Liver (tissue), 9 donors: ENCODE results near the gene ATOH8. TPM values are rescaled to one million over a fixed set of nuclear protein-coding genes. Genes with fewer than 3 reads are reported as not detected.

Experiments
- DNase-seq: peaks from one replicate; pipeline ENCODE4 v3.0.0-alpha.2; 2017; ENCODE audit warnings: low spot score
- H3K27ac ChIP-seq, 2 donors: one replicate each; pipeline ENCODE4 v1.7.0; 2013; ENCODE audit warnings: inconsistent platforms in 2 of 2, low read length in 2 of 2, control low read depth in 1 of 2, low read depth in 1 of 2, mild to moderate bottlenecking in 1 of 2
- H3K27me3 ChIP-seq, 4 donors: one replicate each; pipeline versions ENCODE4 v1.6.1 to v1.7.0; 2013; ENCODE audit warnings: low read length in 3 of 4, inconsistent platforms in 1 of 4, mild to moderate bottlenecking in 1 of 4, moderate library complexity in 1 of 4; ENCODE audit not compliant: control insufficient read depth in 4 of 4, insufficient read depth in 4 of 4
- H3K36me3 ChIP-seq, 4 donors: one replicate each; pipeline versions ENCODE4 v1.6.1 to v1.7.0; 2013; ENCODE audit warnings: low read length in 3 of 4, mild to moderate bottlenecking in 3 of 4, low read depth in 1 of 4, moderate library complexity in 1 of 4; ENCODE audit not compliant: control insufficient read depth in 4 of 4, insufficient read depth in 3 of 4
- H3K4me1 ChIP-seq, 4 donors: one replicate each; pipeline versions ENCODE4 v1.6.1 to v1.7.0; 2013; ENCODE audit warnings: low read length in 3 of 4, mild to moderate bottlenecking in 3 of 4, moderate library complexity in 1 of 4; ENCODE audit not compliant: control insufficient read depth in 4 of 4, insufficient read depth in 4 of 4
- H3K4me3 ChIP-seq, 3 donors: one replicate each; pipeline versions ENCODE4 v1.6.1 to v1.7.0; 2013; ENCODE audit warnings: low read length in 3 of 3, control low read depth in 1 of 3, low read depth in 1 of 3, mild to moderate bottlenecking in 1 of 3
- H3K9ac ChIP-seq, 2 donors: one replicate each; pipeline ENCODE4 v1.7.0; 2013; ENCODE audit warnings: low read length in 2 of 2, mild to moderate bottlenecking in 2 of 2, moderate library complexity in 2 of 2, control low read depth in 1 of 2, low read depth in 1 of 2
- H3K9me3 ChIP-seq, 4 donors: one replicate each; pipeline versions ENCODE4 v1.6.1 to v1.7.0; 2013; ENCODE audit warnings: low read length in 3 of 4; ENCODE audit not compliant: control insufficient read depth in 4 of 4
- CTCF ChIP-seq: fragments of 150-350 bp; IDR thresholded peaks from 2 replicates; pipeline ENCODE4 v1.5.1; 2017; ENCODE audit warnings: improper control_type of control experiment, low read depth, low read length; ENCODE audit not compliant: missing input control
- EGR1 ChIP-seq, 2 donors: IDR thresholded peaks; 2 replicates each; pipeline ENCODE4 v1.6.1; 2016 to 2018; ENCODE audit warnings: antibody characterized with exemption in 2 of 2, low read depth in 2 of 2
- FOXA1 ChIP-seq: IDR thresholded peaks from 2 replicates; pipeline ENCODE4 v1.6.1; 2016; ENCODE audit warnings: antibody characterized with exemption
- GABPA ChIP-seq, 2 donors: IDR thresholded peaks in 1 of 2; conservative IDR thresholded peaks in 1 of 2; 2 replicates each; pipeline ENCODE4 v1.6.1; 2016; ENCODE audit warnings: antibody characterized with exemption in 2 of 2, mild to moderate bottlenecking in 1 of 2, moderate library complexity in 1 of 2
- HNF4A ChIP-seq, 2 donors: conservative IDR thresholded peaks; 2 replicates each; pipeline ENCODE4 v1.6.1; 2016; ENCODE audit warnings: antibody characterized with exemption in 2 of 2, mild to moderate bottlenecking in 2 of 2
- HNF4G ChIP-seq: IDR thresholded peaks from 2 replicates; pipeline ENCODE4 v1.6.1; 2016; ENCODE audit warnings: antibody characterized with exemption
- JUND ChIP-seq, 2 donors: IDR thresholded peaks; 2 replicates each; pipeline ENCODE4 v1.6.1; 2016; ENCODE audit warnings: antibody characterized with exemption in 2 of 2
- MAX ChIP-seq: IDR thresholded peaks from 2 replicates; pipeline ENCODE4 v1.6.1; 2016; ENCODE audit warnings: antibody characterized with exemption
- NR2F2 ChIP-seq: IDR thresholded peaks from 2 replicates; pipeline ENCODE4 v1.6.1; 2016; ENCODE audit warnings: antibody characterized with exemption
- REST ChIP-seq: IDR thresholded peaks from 2 replicates; pipeline ENCODE4 v1.6.1; 2016; ENCODE audit warnings: antibody characterized with exemption, mild to moderate bottlenecking
- SP1 ChIP-seq: IDR thresholded peaks from 2 replicates; pipeline ENCODE4 v1.6.1; 2018; ENCODE audit warnings: antibody characterized with exemption, mild to moderate bottlenecking
- TAF1 ChIP-seq: conservative IDR thresholded peaks from 2 replicates; pipeline ENCODE4 v1.6.1; 2016; ENCODE audit warnings: antibody characterized with exemption, mild to moderate bottlenecking
- YY1 ChIP-seq: IDR thresholded peaks from 2 replicates; pipeline ENCODE4 v1.6.1; 2016; ENCODE audit warnings: antibody characterized with exemption, mild to moderate bottlenecking
- ZBTB33 ChIP-seq: IDR thresholded peaks from 2 replicates; pipeline ENCODE4 v1.6.1; 2016; ENCODE audit warnings: antibody characterized with exemption
- WGBS: extraction: QIAGEN DNeasy Blood & Tissue Kit; methylation state at CpG from one replicate; pipeline ENCODE4 v1.1.7; 2013; 5-methylcytosine and 5-hydroxymethylcytosine counted together
- polyA plus RNA-seq, 2 donors: library from polyadenylated mRNA; stranded (reverse) in 1 of 2; unstranded in 1 of 2; fragments of 200-250 nt in 1 of 2; fragments of >200 nt in 1 of 2; fragmentation: Nextera tagmentation in 1 of 2; extraction: Ambion mirVana in 1 of 2; gene quantifications; one replicate each; pipeline versions ENCODE4 v1.2.1 to v1.2.3, GENCODE V29; 2013 to 2015
- total RNA-seq, 2 donors: library from RNA; depleted of rRNA; stranded (reverse); fragments of >200 nt; gene quantifications; one replicate each; pipeline ENCODE4 v1.2.3, GENCODE V29; 2014
- donor health status: healthy.
- donor health status: healthy.
- donor health status: healthy.
- donor health status: healthy.
- donor health status: healthy.

ATOH8 gene
- total and polyA plus RNA-seq, 4 donors, result 0.33 to 37.7 (median 26.8) TPM

- no peaks in the 10 kb centered on the region for H3K9me3 ChIP-seq
- H3K4me3 ChIP-seq, result peak overlapping the region; percentile 56 to 83 (median 81)
- peaks cover 21 to 68% (median 35%) of the 10 kb centered on the region in 4 donors for H3K4me1 ChIP-seq
- TF ChIP-seq ZBTB33 (no peak), CTCF (peak; percentile 58), HNF4A (conservative IDR thresholded peaks at IDR 0.05) (peak in 1 of 2 donors; percentile 9), REST (no peak)
- peaks cover 0 to 2% (median 0%) of the 10 kb centered on the region in 4 donors for H3K36me3 ChIP-seq
- H3K27me3 ChIP-seq, result no peaks in the 10 kb centered on the region
- peak overlapping the region; percentile 42 to 84 for H3K27ac ChIP-seq
- no peak for DNase-seq
- H3K9ac ChIP-seq, result peak overlapping the region; percentile 57 to 96
- WGBS, result under 1% methylated on average over 93 of the region's 93 CpGs
Observed at GRCh38 chr2:85754313-85755095, 713 bp downstream of the ATOH8 start.

- H3K9ac ChIP-seq, result peak overlapping the region in 1 of 2 donors; percentile 96
- 2% methylated on average over 33 of the region's 33 CpGs for WGBS
- H3K36me3 ChIP-seq, result peaks cover 0 to 2% (median 0%) of the 10 kb centered on the region in 4 donors
- H3K27ac ChIP-seq, result peak overlapping the region; percentile 42 to 84
- peak overlapping the region; percentile 56 to 83 (median 81) for H3K4me3 ChIP-seq
- H3K27me3 ChIP-seq, result no peaks in the 10 kb centered on the region
- no peak for DNase-seq
- H3K4me1 ChIP-seq, result peaks cover 23 to 74% (median 37%) of the 10 kb centered on the region in 4 donors
- H3K9me3 ChIP-seq, result no peaks in the 10 kb centered on the region
- TF ChIP-seq NR2F2 (no peak), MAX (no peak), HNF4A (conservative IDR thresholded peaks at IDR 0.05) (peak in 1 of 2 donors; percentile 13), YY1 (no peak), REST (peak; percentile 24), JUND (IDR thresholded peaks at IDR 0.05) (peak in 1 of 2 donors; percentile 6), EGR1 (IDR thresholded peaks at IDR 0.05; ENCODE audit: low read depth in 2 of 2) (peak in 1 of 2 donors; percentile 47), HNF4G (no peak), SP1 (no peak), CTCF (no peak), GABPA (IDR thresholded peaks at IDR 0.05 in 1 of 2, conservative IDR thresholded peaks at IDR 0.05 in 1 of 2) (no peak), FOXA1 (no peak), TAF1 (peak; percentile 47)
Observed at GRCh38 chr2:85755122-85756027, 1.6 kb downstream of the ATOH8 start.
